Frontal cortex (tissue), 4 donors: ENCODE results near the gene NAIF1. TPM values are rescaled to one million over a fixed set of nuclear protein-coding genes. Genes with fewer than 3 reads are reported as not detected.
A peak's percentile ranks its signal among the peaks of the same experiment; 100 is the strongest.
"Not testable (repeated sequence)": the region's sequence is repeated elsewhere in the genome, so short reads cannot be mapped to it uniquely, and the experiment has no call there.

Experiments used
- DNase-seq, 2 donors: peaks; one replicate each; pipeline ENCODE4 v3.0.0; 2012; ENCODE audit warnings: low spot score in 2 of 2
- FAIRE-seq: peaks from 2 replicates; lab custom pipeline; 2012; peaks lifted over from hg19 to GRCh38; lab: Jason Lieb, UNC
- total RNA-seq: library from RNA; depleted of rRNA; stranded (reverse); fragments of >200 nt; gene quantifications from one replicate; pipeline ENCODE4 v1.2.3, GENCODE V29; 2014
- donor health status: control.
- donor health status: control.
- donor health status: control.

The NAIF1 gene
- total RNA-seq, 1 donor from 2014 or later = 9.0 TPM

DNA sequence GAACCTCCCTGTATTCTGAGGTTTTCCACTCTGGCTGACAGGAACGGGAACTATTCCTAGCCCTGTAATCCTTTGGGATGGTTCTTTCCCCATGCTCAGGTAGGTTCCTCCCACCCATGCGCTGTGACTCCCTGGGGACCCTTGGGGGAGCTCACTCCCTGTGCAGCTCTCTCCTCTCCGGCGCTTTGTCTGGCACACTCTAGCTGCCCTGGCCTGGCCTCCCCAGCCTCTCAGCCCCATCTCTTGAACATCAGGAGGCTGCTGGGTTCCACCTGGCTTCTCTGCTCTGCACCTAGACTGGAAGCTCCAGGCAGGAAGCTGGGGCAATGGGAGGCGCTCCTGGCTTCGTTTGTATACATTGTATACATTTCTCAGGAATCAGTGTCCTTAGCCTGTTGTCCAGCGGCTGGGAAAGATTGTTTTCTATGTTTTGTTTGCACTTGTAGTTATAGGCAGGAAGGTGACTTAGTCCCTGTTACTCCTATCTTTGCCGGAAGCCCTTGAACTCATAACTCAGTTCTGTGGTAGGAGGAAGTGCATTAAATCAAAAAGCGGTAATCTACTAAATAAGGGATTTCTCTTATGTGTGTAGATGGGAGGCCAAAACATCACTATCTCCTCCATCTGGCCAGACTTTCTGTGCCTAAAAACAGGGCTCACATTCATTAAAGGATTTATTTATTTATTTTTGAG lies 21.3 kb upstream of the NAIF1 start:
- FAIRE-seq = no peak
- no peak for DNase-seq

GRCh38 chr9:128087262-128087661 lies 20.1 kb upstream of the NAIF1 start:
- DNase-seq (no peak), FAIRE-seq (no peak)

GRCh38 chr9:128085943-128086342 lies 18.8 kb upstream of the NAIF1 start:
- no peak for FAIRE-seq
- no peak for DNase-seq

- no peak for FAIRE-seq
These were observed 17.6 kb upstream of the NAIF1 start for GRCh38 chr9:128084746-128085145.

DNA sequence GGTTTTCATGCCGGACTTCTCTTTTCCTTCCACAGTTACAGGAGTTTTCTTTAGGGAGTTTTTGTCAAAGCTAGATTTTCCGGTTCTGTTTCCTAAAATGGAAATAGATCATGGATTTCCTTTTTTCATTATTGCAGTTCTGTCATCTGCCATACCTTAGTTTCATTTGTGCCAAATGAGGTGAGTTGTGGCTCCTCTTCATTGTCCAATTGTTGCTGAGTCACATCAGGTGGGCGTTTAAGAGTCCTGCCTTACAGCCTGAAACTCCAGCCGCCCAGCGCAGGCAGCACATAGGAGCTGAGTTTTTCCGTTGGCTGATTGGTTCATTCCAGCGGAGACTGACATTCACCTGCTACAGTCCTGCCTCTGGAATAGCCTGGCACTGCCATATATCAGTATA lies 15.0 kb upstream of the NAIF1 start:
- FAIRE-seq = no peak
- no peak for DNase-seq

More at GRCh38 chr9:128084746-128085145, 17.6 kb upstream of the NAIF1 start:
- DNase-seq = no peak

DNA sequence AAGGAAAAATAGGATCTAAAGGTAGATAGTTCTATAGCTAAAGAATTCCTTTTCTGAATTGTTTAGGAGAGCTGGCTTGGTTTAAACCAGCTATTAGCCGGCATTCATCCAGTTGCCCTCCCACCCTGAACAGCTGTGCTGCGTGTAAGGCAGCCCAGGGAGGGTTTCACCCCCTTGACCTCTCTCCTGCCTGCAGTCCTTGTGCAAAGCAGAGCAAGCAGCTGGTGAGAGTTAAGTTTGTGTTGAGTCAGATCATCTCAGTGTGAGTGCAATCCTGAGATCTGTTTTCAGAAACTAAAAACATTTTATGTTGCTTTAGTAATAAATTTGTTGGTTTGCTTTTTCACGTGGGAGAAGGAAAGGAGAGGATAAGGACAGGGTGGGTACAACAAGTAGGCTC lies 13.9 kb upstream of the NAIF1 start:
- DNase-seq (peak in 1 of 2 donors; percentile 44), FAIRE-seq (no peak)

- DNase-seq = no peak
- no peak for FAIRE-seq
These were observed 13.1 kb upstream of the NAIF1 start for GRCh38 chr9:128080206-128080605.

- DNase-seq (no peak), FAIRE-seq (no peak)
These were observed 11.6 kb upstream of the NAIF1 start for GRCh38 chr9:128078504-128079434.

- no peak for FAIRE-seq
- no peak for DNase-seq
These were observed 10.9 kb upstream of the NAIF1 start for GRCh38 chr9:128077847-128078503.

- DNase-seq (no peak), FAIRE-seq (no peak)
These were observed 6.2 kb upstream of the NAIF1 start for GRCh38 chr9:128073253-128073886.

DNA sequence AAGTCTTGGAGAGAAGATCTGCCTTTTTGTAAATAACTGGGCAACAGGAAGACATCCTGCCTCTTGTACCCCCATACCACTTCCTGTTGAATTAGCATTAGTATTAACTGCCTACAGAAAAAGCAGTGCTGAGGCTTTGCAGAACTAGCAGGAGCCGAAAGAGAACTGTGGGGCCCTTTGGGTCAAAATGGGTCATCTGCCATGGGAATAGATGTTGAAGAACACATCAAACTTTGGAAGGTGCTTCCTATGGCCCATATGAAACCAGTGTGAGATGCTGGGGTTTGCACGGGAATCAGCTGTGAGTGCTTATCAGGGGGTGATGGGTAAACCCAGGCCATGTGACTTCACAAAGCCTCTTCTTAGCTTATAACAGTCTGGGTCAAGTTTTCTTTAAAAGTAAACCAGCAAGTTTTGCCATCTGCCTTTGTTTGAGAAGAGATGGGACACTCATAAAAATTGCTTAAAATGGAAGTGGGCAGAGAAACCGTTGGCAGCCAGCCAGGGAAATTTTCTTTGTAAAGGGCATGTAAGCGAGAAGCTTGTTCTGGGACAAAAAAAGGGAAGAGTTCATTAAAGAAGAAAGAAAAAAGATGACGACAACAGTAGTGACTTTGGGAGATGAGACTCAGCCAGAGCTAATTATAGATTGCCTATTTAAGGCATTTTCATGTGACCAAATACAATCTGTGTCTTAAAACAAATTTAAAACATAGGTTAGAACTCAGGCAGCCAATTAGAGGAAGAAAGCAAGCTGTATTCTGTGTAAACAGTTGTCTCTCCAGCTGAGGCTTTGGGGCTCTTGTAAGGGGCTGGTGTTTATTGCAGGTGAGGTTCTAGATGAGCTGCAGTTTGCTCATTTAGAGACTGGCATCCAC lies 5.3 kb upstream of the NAIF1 start:
- FAIRE-seq (no peak), DNase-seq (peak; percentile 48 to 63)

DNA sequence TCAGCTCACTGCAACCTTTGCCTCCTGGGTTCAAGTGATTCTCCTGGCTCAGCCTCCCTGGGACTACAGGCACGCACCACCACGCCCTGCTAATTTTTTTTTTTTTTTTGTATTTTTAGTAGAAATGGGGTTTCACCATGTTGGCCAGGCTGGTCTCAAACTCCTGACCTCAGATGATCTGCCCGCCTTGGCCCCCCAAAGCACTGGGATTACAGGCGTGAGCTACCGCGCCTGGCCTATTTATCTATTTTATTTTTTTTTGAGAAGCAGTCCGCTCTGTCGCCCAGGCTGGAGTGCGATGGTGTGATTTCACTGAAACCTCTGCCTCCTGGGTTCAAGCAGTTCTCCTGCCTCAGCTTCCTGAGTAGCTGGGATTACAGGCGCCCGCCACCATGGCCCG lies 4.4 kb upstream of the NAIF1 start:
- not testable (repeated sequence) for FAIRE-seq, DNase-seq

DNA sequence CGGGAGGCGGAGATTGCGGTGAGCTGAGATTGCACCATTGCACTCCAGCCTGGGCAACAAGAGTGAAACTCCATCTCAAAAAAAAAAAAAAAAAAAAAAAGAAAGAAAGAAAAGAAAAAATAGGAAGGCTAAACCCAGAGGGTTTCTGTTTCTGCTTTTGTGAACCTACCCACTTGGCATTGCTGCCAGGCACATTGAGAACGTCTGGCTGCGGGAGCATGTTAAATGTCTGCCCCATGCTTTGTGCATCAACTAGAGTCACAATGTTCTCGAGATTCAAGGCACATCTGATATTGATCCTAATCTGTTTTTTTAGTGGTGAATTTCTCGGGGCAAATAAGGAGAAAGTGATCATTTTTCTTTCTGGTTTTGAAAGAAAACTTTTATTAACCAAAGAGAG lies 3.8 kb upstream of the NAIF1 start:
- DNase-seq (no peak), FAIRE-seq (no peak)

GRCh38 chr9:128068386-128069205 lies 1.5 kb upstream of the NAIF1 start:
- FAIRE-seq = no peak
- no peak for DNase-seq

GRCh38 chr9:128067645-128068385 lies 695 bp upstream of the NAIF1 start, which contains the start of gene SLC25A25:
SLC25A25 (plus strand) TSS chr9:128068232; CDS start chr9:128068320, 88 bp downstream.
- DNase-seq (peak; percentile 96 to 98), FAIRE-seq (no peak)

GRCh38 chr9:128065907-128066712 lies 1.0 kb downstream of the NAIF1 start:
- DNase-seq (no peak), FAIRE-seq (no peak)
